Measurements from ENCODE around the gene CCDC181. TPM values are rescaled to one million over a fixed set of nuclear protein-coding genes. Genes with fewer than 3 reads are reported as not detected.

CCDC181 gene
- total and polyA plus RNA-seq, 2 of the 8 experiments (the other 6 are each of a cell fraction or from before 2014, with no cell fraction given): 1.2 to 3.7 TPM

- H3K18ac ChIP-seq (ENCODE audit: extremely low read depth, low read length): no peak overlapping the region
- no peak overlapping the region for H3K9ac ChIP-seq (replicated peaks in 1 of 4; ENCODE audit: extremely low read depth in 1 of 4, low read depth in 3 of 4, low read length in 3 of 4)
- no peak overlapping the region for H3K4me3 ChIP-seq (ENCODE audit: extremely low read depth in 1 of 4, insufficient read depth in 2 of 4, low read depth in 3 of 4, low read length in 4 of 4)
- H4K5ac ChIP-seq (ENCODE audit: insufficient read length, low read depth, low read length): no peak overlapping the region
- H3K79me1 ChIP-seq (ENCODE audit: low read depth, low read length): peaks cover 4% of the 10 kb centered on the region
- H3K56ac ChIP-seq (replicated peaks; ENCODE audit: insufficient read length, low read depth, low read length): no peak overlapping the region
- H4K8ac ChIP-seq (ENCODE audit: extremely low read depth, insufficient read depth, low read length): no peak overlapping the region
- no peak overlapping the region for H2BK12ac ChIP-seq (ENCODE audit: low read depth, low read length)
- H2AK5ac ChIP-seq (ENCODE audit: low read depth, low read length): no peak overlapping the region
- H4K20me1 ChIP-seq (replicated peaks in 1 of 2; ENCODE audit: control insufficient read depth in 1 of 2, insufficient read depth in 2 of 2, low read length in 2 of 2): peaks cover 0 to 2% of the 10 kb centered on the region in 2 experiments
- TF ChIP-seq CHD2 (IDR thresholded peaks at IDR 0.05; ENCODE audit: low read length) (no peak), POLR2A (IDR thresholded peaks at IDR 0.05; ENCODE audit: control extremely low read depth in 1 of 2, low read depth in 2 of 2, low read length in 2 of 2) (no peak), SP4 (IDR thresholded peaks at IDR 0.05; ENCODE audit: low read length) (no peak), CBX5 (IDR thresholded peaks at IDR 0.05; ENCODE audit: low read depth, low read length) (no peak), CREB1 (IDR thresholded peaks at IDR 0.05) (no peak), TCF12 (IDR thresholded peaks at IDR 0.05; ENCODE audit: low read depth, low read length) (no peak), YY1 (IDR thresholded peaks at IDR 0.05; ENCODE audit: low read depth, low read length) (no peak), CBX8 (IDR thresholded peaks at IDR 0.05; ENCODE audit: borderline replicate concordance, low read depth, low read length) (no peak), POLR2AphosphoS5 (IDR thresholded peaks at IDR 0.05; ENCODE audit: low read depth, low read length) (no peak), EZH2 (IDR thresholded peaks at IDR 0.05; ENCODE audit: low read depth, low read length, severe bottlenecking) (no peak)
- ChIA-PET POLR2A (ENCODE audit: partially characterized antibody) (interaction anchor here (1.8 kb wide), 1 partner anchor 13 kb away, joined by 4 read pairs; no protein-coding TSS in a partner anchor), CTCF (ENCODE audit: partially characterized antibody) (interaction anchor here (1.1 to 1.8 kb wide), 3 partner anchors 11 to 73 kb away, joined by 4 to 9 read pairs (median 5); no protein-coding TSS in a partner anchor)
- no peaks in the 10 kb centered on the region for H3K4me1 ChIP-seq (replicated peaks in 1 of 4; ENCODE audit: control insufficient read depth in 3 of 4, insufficient read depth in 4 of 4, low read length in 3 of 4)
- H3K27ac ChIP-seq (ENCODE audit: low read depth, low read length): no peak overlapping the region
- H2BK20ac ChIP-seq (ENCODE audit: low read length): no peak overlapping the region
- no peak overlapping the region for H2BK120ac ChIP-seq (replicated peaks; ENCODE audit: low read depth, low read length)
- no peak overlapping the region for H2AFZ ChIP-seq (ENCODE audit: low read length)
- no peak overlapping the region for H3K23ac ChIP-seq (ENCODE audit: insufficient read length)
- no peaks in the 10 kb centered on the region for H3K9me3 ChIP-seq (ENCODE audit: insufficient read depth in 2 of 2, low read depth in 1 of 2, low read length in 1 of 2)
- H3K23me2 ChIP-seq (ENCODE audit: low read depth, low read length): no peaks in the 10 kb centered on the region
- H4K91ac ChIP-seq (replicated peaks; ENCODE audit: insufficient read length, low read length): no peak overlapping the region
- no peak overlapping the region for H2BK5ac ChIP-seq (ENCODE audit: low read depth, low read length)
- H3K4me2 ChIP-seq (ENCODE audit: insufficient read depth in 1 of 2, low read depth in 2 of 2, low read length in 2 of 2): no peak overlapping the region
- H3K4ac ChIP-seq (replicated peaks; ENCODE audit: insufficient read length, low read depth, low read length): no peak overlapping the region
- H3K79me2 ChIP-seq (ENCODE audit: control insufficient read depth in 1 of 2, insufficient read depth in 2 of 2, low read length in 2 of 2): peaks cover 0 to 18% of the 10 kb centered on the region in 2 experiments; a peak in 3 of 4 replicates
- 90% methylated on average over 5 of the region's 5 CpGs; no CpG with 5 or more reads in 1 of the 2 experiments for WGBS, 2 experiments (ENCODE audit: extremely low coverage in 1 of 2, insufficient coverage in 1 of 2, insufficient read length in 1 of 2, insufficient replicate concordance in 2 of 2, low coverage in 1 of 2, low lambda C conversion rate in 2 of 2, missing lambda C conversion rate in 1 of 2)
- H3K36me3 ChIP-seq (ENCODE audit: control insufficient read depth in 2 of 4, insufficient read depth in 4 of 4, low read length in 3 of 4): peaks cover 2 to 17% (median 7%) of the 10 kb centered on the region in 4 experiments; a peak in 6 of 8 replicates
- no peaks in the 10 kb centered on the region for H3K27me3 ChIP-seq (replicated peaks in 1 of 4; ENCODE audit: control insufficient read depth in 3 of 4, extremely low read depth in 1 of 4, insufficient read depth in 3 of 4, low read length in 3 of 4)
- no peak for DNase-seq (ENCODE audit: low read depth in 1 of 2, low spot score in 2 of 2)
- no peak overlapping the region for H3K14ac ChIP-seq (ENCODE audit: insufficient read length)
- H2BK15ac ChIP-seq (ENCODE audit: low read length): no peak overlapping the region
- no peak for FAIRE-seq
Observed at GRCh38 chr1:169473347-169473746, 46.1 kb upstream of the CCDC181 start.
